Nephron (organoid): Measurements from ENCODE around the gene SURF4.

Experiments
- H3K27ac Mint-ChIP-seq, 3 experiments: 2 replicates each; pipeline ENCODE4 v1.8.0; 2020; ENCODE audit warnings: mixed read lengths in 3 of 3, mild to moderate bottlenecking in 2 of 3, moderate library complexity in 1 of 3
- H3K27me3 Mint-ChIP-seq: 2 replicates; pipeline ENCODE4 v1.8.0; 2021; ENCODE audit warnings: low read depth, mild to moderate bottlenecking, moderate library complexity, mixed read lengths
- H3K36me3 Mint-ChIP-seq: 2 replicates; pipeline ENCODE4 v1.8.0; 2020; ENCODE audit warnings: low read depth, mixed read lengths
- H3K4me1 Mint-ChIP-seq: 2 replicates; pipeline ENCODE4 v1.8.0; 2020; ENCODE audit warnings: mixed read lengths
- H3K4me3 Mint-ChIP-seq, 3 experiments: 2 replicates each; pipeline ENCODE4 v1.8.0; 2020; ENCODE audit warnings: mild to moderate bottlenecking in 3 of 3, mixed read lengths in 3 of 3, moderate library complexity in 2 of 3
- H3K9me3 Mint-ChIP-seq: 2 replicates; pipeline ENCODE4 v1.8.0; 2020; ENCODE audit warnings: mixed read lengths
- CTCF ChIP-seq, 3 experiments: fragments of 200-600 bp; sonication (generic); IDR thresholded peaks; one replicate each; pipeline ENCODE4 v1.5.0; 2021; ENCODE audit warnings: antibody characterized with exemption in 3 of 3; ENCODE audit not compliant: unreplicated experiment in 3 of 3

SURF4 gene

GRCh38 chr9:133349965-133350616 is 25.8 kb downstream of the SURF4 start:
- Mint-ChIP-seq H3K36me3 (peaks cover 52% of the 10 kb centered on the region), H3K4me1 (peaks cover 27% of the 10 kb centered on the region), H3K9me3 (no peaks in the 10 kb centered on the region), H3K4me3 (peak overlapping the region; percentile 94 to 99 (median 99)), H3K27ac (peak overlapping the region in 1 of 3 experiments; percentile 54), H3K27me3 (no peaks in the 10 kb centered on the region)
- TF ChIP-seq CTCF (IDR thresholded peaks at IDR 0.05; ENCODE audit: unreplicated experiment in 3 of 3): no peak

GRCh38 chr9:133348718-133349573 is 26.9 kb downstream of the SURF4 start:
- TF ChIP-seq CTCF (IDR thresholded peaks at IDR 0.05; ENCODE audit: unreplicated experiment in 3 of 3): no peak
- H3K27ac Mint-ChIP-seq: peak overlapping the region; percentile 95 to 96 (median 96)

GRCh38 chr9:133347985-133348717 is 27.7 kb downstream of the SURF4 start, which contains the start of the genes MED22 and RPL7A:
Gene MED22, minus strand, starts transcription at chr9:133348131. Its CDS starts 1,469 bp downstream, at chr9:133346662.
Gene RPL7A, plus strand, starts transcription at chr9:133348218. Its CDS starts 26 bp downstream, at chr9:133348244.
- no peaks in the 10 kb centered on the region for H3K9me3 Mint-ChIP-seq
- H3K27ac Mint-ChIP-seq: peak within 1 kb of the TSS; percentile 95 to 96 (median 96)
- H3K36me3 Mint-ChIP-seq: peaks cover 50% of the 10 kb centered on the region
- H3K27me3 Mint-ChIP-seq: no peaks in the 10 kb centered on the region
- no peak for TF ChIP-seq CTCF (IDR thresholded peaks at IDR 0.05; ENCODE audit: unreplicated experiment in 3 of 3)
- peaks cover 28% of the 10 kb centered on the region for H3K4me1 Mint-ChIP-seq
- H3K4me3 Mint-ChIP-seq: peak within 1 kb of the TSS; percentile 94 to 99 (median 99)

More at GRCh38 chr9:133348718-133349573, 26.9 kb downstream of the SURF4 start:
- Mint-ChIP-seq H3K4me1 (peaks cover 27% of the 10 kb centered on the region), H3K4me3 (peak overlapping the region; percentile 94 to 99 (median 99)), H3K27me3 (no peaks in the 10 kb centered on the region), H3K36me3 (peaks cover 52% of the 10 kb centered on the region), H3K9me3 (no peaks in the 10 kb centered on the region)

GRCh38 chr9:133347515-133347984 is 28.3 kb downstream of the SURF4 start:
- no peaks in the 10 kb centered on the region for H3K27me3 Mint-ChIP-seq
- peak overlapping the region; percentile 94 to 99 (median 99) for H3K4me3 Mint-ChIP-seq

More at GRCh38 chr9:133347515-133347984, 28.3 kb downstream of the SURF4 start:
- H3K36me3 Mint-ChIP-seq: peaks cover 45% of the 10 kb centered on the region
- no peak for TF ChIP-seq CTCF (IDR thresholded peaks at IDR 0.05; ENCODE audit: unreplicated experiment in 3 of 3)
- H3K4me1 Mint-ChIP-seq: peaks cover 34% of the 10 kb centered on the region
- no peaks in the 10 kb centered on the region for H3K9me3 Mint-ChIP-seq
- peak overlapping the region; percentile 95 to 96 (median 96) for H3K27ac Mint-ChIP-seq
